Tibial artery (tissue), 4 donors: Measurements from ENCODE around the gene F10.
"Not testable (repeated sequence)": the region's sequence is repeated elsewhere in the genome, so short reads cannot be mapped to it uniquely, and the experiment has no call there.

Source experiments
- DNase-seq, 2 donors: peaks; one replicate each; pipeline ENCODE4 v3.0.0-alpha.2; 2019
- H3K27ac ChIP-seq, 2 donors: fragments of 200-600 bp; sonication (generic) in 1 of 2; 1 replicate in 1 of 2; 2 replicates in 1 of 2; pipeline ENCODE4 v1.5.1; 2018 to 2019; ENCODE audit warnings: mild to moderate bottlenecking in 1 of 2
- H3K27me3 ChIP-seq, 2 donors: fragments of 200-600 bp; sonication (generic) in 1 of 2; one replicate each; pipeline versions ENCODE4 v1.5.1 to v1.6.0; 2016 to 2019
- H3K36me3 ChIP-seq, 3 donors: fragments of 200-600 bp; sonication (generic) in 2 of 3; one replicate each; pipeline ENCODE4 v1.5.1; 2016 to 2019; ENCODE audit warnings: mild to moderate bottlenecking in 2 of 3
- H3K4me1 ChIP-seq, 4 donors: fragments of 200-600 bp; sonication (generic) in 2 of 4; 1 replicate in 3 of 4; 2 replicates in 1 of 4; pipeline ENCODE4 v1.5.1; 2016 to 2019
- H3K4me3 ChIP-seq, 2 donors: fragments of 200-600 bp; sonication (generic) in 1 of 2; 1 replicate in 1 of 2; 2 replicates in 1 of 2; pipeline ENCODE4 v1.5.1; 2018 to 2019; ENCODE audit warnings: mild to moderate bottlenecking in 2 of 2
- H3K9me3 ChIP-seq, 3 donors: fragments of 200-600 bp; sonication (generic) in 1 of 3; one replicate each; pipeline ENCODE4 v1.5.1; 2016 to 2019
- intact Hi-C: fragments of 100-400 bp; cut with DNase I; formaldehyde crosslinking; loops from one replicate; pipeline ENCODE4 v1.15.0; 2023; ENCODE audit warnings: low total_unique reads
- TF ChIP-seq, protein P1 (sequence below), 2 experiments: fragments of 200-600 bp in 1 of 2; fragments of 450-650 bp in 1 of 2; IDR thresholded peaks; one replicate each; pipeline ENCODE4 v1.5.1; 2017 to 2019; ENCODE audit warnings: antibody characterized with exemption in 2 of 2, mild to moderate bottlenecking in 1 of 2, moderate library complexity in 1 of 2

The F10 gene

DNA sequence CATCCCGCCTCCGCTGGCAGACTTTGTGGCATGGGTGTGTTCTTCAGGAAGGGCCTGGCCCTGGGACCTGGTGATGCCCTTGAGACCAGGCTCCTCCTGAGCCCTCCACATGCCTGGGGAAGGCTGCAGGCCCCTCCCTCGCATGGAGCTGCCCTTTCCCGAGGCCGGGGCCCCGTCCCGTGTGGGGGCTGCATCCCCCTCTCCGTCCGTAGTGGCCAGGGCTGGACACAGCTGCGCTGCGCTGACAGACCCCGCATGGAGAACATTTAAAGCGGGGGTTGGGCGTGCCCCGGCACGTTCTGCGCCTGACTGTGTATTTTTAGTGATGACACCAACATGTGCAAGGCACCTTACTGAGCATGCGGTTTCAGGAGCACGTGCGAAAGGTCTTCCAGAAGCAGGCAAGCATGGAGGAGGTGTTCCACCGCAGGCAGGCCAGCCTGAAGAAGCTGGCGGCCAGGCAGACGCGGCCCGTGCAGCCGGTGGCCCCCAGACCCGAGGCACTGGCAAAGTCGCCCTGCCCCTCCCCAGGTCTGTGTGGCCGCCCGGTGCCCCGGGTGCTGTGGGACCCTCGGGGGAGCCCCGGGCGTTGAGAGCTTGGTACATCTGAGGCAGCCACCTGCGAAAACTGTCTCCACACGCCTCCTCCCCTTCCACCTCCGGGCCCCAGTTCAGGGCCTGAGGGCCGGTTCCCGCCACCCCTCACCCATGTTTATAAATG is 45.8 kb upstream of the F10 start:
- no peaks in the 10 kb centered on the region for H3K9me3 ChIP-seq
- no peaks in the 10 kb centered on the region for H3K4me1 ChIP-seq
- peaks cover 0 to 72% (median 35%) of the 10 kb centered on the region in 3 donors for H3K36me3 ChIP-seq
- intact Hi-C loops = no loop called here
- H3K27me3 ChIP-seq = peaks cover 0 to 4% of the 10 kb centered on the region in 2 donors
- no peak for DNase-seq
- TF ChIP-seq, protein P1, sequence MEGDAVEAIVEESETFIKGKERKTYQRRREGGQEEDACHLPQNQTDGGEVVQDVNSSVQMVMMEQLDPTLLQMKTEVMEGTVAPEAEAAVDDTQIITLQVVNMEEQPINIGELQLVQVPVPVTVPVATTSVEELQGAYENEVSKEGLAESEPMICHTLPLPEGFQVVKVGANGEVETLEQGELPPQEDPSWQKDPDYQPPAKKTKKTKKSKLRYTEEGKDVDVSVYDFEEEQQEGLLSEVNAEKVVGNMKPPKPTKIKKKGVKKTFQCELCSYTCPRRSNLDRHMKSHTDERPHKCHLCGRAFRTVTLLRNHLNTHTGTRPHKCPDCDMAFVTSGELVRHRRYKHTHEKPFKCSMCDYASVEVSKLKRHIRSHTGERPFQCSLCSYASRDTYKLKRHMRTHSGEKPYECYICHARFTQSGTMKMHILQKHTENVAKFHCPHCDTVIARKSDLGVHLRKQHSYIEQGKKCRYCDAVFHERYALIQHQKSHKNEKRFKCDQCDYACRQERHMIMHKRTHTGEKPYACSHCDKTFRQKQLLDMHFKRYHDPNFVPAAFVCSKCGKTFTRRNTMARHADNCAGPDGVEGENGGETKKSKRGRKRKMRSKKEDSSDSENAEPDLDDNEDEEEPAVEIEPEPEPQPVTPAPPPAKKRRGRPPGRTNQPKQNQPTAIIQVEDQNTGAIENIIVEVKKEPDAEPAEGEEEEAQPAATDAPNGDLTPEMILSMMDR (IDR thresholded peaks at IDR 0.05) = no peak
- H3K27ac ChIP-seq = no peak overlapping the region
- H3K4me3 ChIP-seq = no peak overlapping the region

DNA sequence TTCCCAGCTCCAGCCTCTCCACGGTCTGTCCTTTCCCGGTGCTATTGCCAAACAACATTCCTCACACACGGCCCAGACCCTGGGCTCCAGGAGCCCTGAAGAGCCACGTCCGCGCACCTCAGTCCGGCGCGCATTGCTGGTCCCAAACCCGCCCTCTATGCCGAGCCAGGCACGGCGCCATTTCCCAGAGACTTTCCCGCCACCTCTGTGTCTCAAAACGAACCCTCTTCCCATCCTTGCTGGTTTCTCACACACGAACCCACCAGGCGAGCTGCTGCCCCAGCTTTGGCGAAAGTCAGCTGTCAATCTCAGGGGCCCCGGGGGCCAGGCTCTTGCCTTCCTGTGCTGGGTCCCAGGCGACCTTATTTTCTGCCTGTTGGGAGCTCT is 45.0 kb upstream of the F10 start:
- DNase-seq = no peak
- TF ChIP-seq, protein P1 (IDR thresholded peaks at IDR 0.05) = no peak
- H3K36me3 ChIP-seq = peaks cover 0 to 79% (median 33%) of the 10 kb centered on the region in 3 donors
- no peak overlapping the region for H3K27ac ChIP-seq
- H3K4me1 ChIP-seq = no peaks in the 10 kb centered on the region
- intact Hi-C loops = no loop called here
- H3K9me3 ChIP-seq = no peaks in the 10 kb centered on the region
- no peak overlapping the region for H3K4me3 ChIP-seq
- peaks cover 0 to 4% of the 10 kb centered on the region in 2 donors for H3K27me3 ChIP-seq

DNA sequence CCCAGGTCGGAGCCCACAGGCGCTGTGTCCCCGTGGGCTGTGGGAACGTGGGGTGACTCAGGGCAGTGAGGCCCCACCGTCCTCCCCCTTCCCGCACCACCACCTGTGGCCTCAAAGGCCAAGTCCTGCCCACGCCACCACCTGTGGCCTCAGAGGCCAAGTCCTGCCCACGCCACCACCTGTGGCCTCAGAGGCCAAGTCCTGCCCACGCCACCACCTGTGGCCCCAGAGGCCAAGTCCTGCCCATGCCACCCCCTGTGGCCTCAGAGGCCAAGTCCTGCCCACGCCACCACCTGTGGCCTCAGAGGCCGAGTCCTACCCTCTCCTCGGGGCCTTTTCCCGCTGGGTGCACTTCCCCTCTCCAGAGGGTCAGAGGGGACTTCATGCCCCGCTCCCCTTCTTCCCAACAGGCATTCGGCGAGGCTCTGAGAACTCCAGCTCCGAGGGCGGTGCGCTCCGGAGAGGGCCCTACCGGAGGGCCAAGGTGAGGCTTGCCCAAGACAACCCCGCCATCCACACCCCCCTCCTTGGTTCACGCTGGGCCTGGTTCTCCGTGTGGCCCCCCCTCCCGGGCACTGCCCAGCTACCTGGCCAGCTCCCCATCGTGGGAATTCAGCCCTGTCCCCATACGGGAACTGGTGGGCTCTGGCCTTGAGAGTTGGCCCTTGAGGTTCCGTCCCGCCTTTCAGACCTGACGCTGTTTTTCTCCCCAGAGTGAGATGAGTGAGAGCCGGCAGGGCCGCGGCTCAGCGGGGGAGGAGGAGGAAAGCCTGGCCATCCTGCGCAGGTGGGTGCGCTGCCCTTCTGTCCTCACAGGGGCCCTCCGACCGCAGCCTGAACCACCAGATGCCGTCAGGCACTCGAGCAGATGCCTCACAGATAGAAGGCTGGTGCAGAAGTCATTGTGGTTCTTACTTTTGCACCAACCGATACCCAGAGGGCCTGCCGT is 44.4 kb upstream of the F10 start:
- Histone ChIP-seq H3K27me3 (peaks cover 0 to 4% of the 10 kb centered on the region in 2 donors), H3K36me3 (peaks cover 0 to 84% (median 33%) of the 10 kb centered on the region in 3 donors), H3K9me3 (no peaks in the 10 kb centered on the region), H3K4me1 (no peaks in the 10 kb centered on the region), H3K4me3 (no peak overlapping the region), H3K27ac (no peak overlapping the region)
- intact Hi-C loops = no loop called here
- DNase-seq = no peak
- TF ChIP-seq, protein P1 (IDR thresholded peaks at IDR 0.05) = no peak

DNA sequence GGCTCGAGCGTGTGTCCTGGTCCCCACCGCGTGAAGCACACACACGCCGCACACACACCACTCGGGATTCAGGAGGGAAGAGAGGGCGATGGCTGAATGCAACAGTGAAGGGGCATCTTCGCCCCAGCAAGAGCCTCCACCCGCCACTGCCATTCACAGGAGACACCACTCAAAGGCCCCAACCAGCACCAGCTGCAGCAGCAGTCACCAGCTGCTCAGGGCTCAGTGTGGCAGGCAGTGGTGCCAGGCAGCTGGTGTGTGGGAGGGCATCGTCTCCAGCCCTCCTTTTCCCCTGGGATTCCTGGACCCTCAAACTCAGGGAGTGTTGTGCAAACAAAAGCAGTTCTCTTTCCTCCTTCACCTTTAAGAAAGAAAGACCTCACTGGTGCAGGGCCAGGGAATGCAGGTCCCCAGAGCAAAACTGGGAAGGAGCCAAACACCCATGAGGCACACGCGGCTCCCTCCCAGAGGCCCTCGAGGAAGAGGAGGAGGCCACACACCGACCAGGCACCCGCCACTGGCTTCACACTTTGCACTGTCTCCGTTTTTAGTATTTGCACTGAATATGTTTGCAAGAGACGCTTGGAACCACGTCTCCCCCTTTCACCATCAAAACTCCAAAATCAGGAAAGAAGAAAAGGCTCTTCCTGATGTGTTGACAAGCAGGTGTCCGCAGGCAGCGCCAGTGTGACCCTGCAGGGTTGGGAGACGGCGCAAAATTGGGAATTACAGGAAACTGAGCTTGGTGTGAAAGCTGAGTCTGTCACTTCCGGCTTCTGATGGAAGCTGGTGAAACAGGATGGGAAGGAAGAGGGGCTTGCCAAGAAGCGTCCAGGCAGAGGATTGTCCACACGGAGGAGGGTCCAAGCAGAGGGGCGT is 43.5 kb upstream of the F10 start:
- DNase-seq = no peak
- Histone ChIP-seq H3K27me3 (peaks cover 0 to 4% of the 10 kb centered on the region in 2 donors), H3K4me3 (no peak overlapping the region), H3K27ac (no peak overlapping the region), H3K4me1 (no peaks in the 10 kb centered on the region), H3K9me3 (no peaks in the 10 kb centered on the region), H3K36me3 (peaks cover 0 to 76% (median 31%) of the 10 kb centered on the region in 3 donors)
- intact Hi-C loops = no loop called here
- TF ChIP-seq, protein P1 (IDR thresholded peaks at IDR 0.05) = no peak

DNA sequence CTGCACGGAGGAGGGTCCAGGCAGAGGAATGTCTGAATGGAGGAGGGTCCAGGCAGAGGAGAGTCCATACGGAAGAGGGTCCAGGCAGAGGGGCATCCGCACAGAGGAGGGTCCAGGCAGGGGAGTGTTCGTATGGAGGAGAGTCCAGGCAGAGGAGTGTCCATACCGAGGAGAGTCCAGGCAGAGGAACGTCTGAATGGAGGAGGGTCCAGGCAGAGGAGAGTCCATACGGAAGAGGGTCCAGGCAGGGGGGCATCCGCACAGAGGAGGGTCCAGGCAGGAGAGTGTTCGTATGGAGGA is 42.9 kb upstream of the F10 start:
- H3K4me1 ChIP-seq, H3K27me3 ChIP-seq, intact Hi-C loops, H3K27ac ChIP-seq, H3K4me3 ChIP-seq, H3K9me3 ChIP-seq, DNase-seq: not testable (repeated sequence)
- peaks cover 0 to 74% (median 30%) of the 10 kb centered on the region in 3 donors for H3K36me3 ChIP-seq
